Activated B cell treated with CpG ODN at 0.5 μM for 24 hours (primary cell): Measurements from ENCODE around the gene ANKRD22. TPM values are rescaled to one million over a fixed set of nuclear protein-coding genes. Genes with fewer than 3 reads are reported as not detected.
A peak's percentile ranks its signal among the peaks of the same experiment; 100 is the strongest.

Experiments used
- ATAC-seq: fragments of 200-7000 bp; cut with Tn5 transposase; one replicate; pipeline ENCODE4 v1.10.0; 2021; ENCODE audit warnings: low read depth, mild to moderate bottlenecking, moderate library complexity
- CTCF ChIA-PET: fragments of 350-600 bp; sonication (Branson Sonifier 250); formaldehyde crosslinking; loops from one replicate; lab custom pipeline; 2021; ENCODE audit warnings: antibody characterized with exemption; lab: Charles Lee
- POLR2A ChIA-PET: fragments of 350-600 bp; sonication (Branson Sonifier 250); formaldehyde crosslinking; loops from one replicate; lab custom pipeline; 2021; ENCODE audit warnings: antibody characterized with exemption; lab: Charles Lee
- DNase-seq: peaks from one replicate; pipeline ENCODE4 v3.0.0; 2022
- H3K27ac Mint-ChIP-seq: one replicate; pipeline ENCODE4 v1.8.0; 2020; ENCODE audit warnings: mixed read lengths
- H3K27me3 Mint-ChIP-seq: one replicate; pipeline ENCODE4 v1.8.0; 2021; ENCODE audit warnings: mixed read lengths
- H3K36me3 Mint-ChIP-seq: one replicate; pipeline ENCODE4 v1.8.0; 2021; ENCODE audit warnings: low read depth, mixed read lengths
- H3K4me1 Mint-ChIP-seq: one replicate; pipeline ENCODE4 v1.8.0; 2021; ENCODE audit warnings: mixed read lengths
- H3K4me3 Mint-ChIP-seq: one replicate; pipeline ENCODE4 v1.8.0; 2020; ENCODE audit warnings: mild to moderate bottlenecking, mixed read lengths
- H3K9me3 Mint-ChIP-seq: one replicate; pipeline ENCODE4 v1.8.0; 2020; ENCODE audit warnings: mixed read lengths
- CTCF ChIP-seq: fragments of 200-600 bp; IDR thresholded peaks from one replicate; pipeline ENCODE4 v1.8.0; 2022; ENCODE audit warnings: antibody characterized with exemption, mild to moderate bottlenecking
- intact Hi-C: fragments of 100-400 bp; cut with micrococcal nuclease; formaldehyde crosslinking; loops from one replicate; pipeline ENCODE4 v1.15.1; 2024
- total RNA-seq: library from RNA; stranded (reverse); gene quantifications from 2 replicates; pipeline ENCODE4 v1.2.3, GENCODE V29; 2022

The ANKRD22 gene
- total RNA-seq, 1 donor from 2014 or later, result not detected

GRCh38 chr10:88835910-88836221 lies 15.8 kb downstream of the ANKRD22 start:
- Mint-ChIP-seq H3K4me1 (peaks cover 2% of the 10 kb centered on the region), H3K27ac (no peak overlapping the region), H3K4me3 (no peak overlapping the region), H3K36me3 (no peaks in the 10 kb centered on the region), H3K27me3 (peaks cover 3% of the 10 kb centered on the region), H3K9me3 (no peaks in the 10 kb centered on the region)
- CTCF ChIA-PET, result interaction anchor here (0.6 to 12.7 kb wide), 38 partner anchors 9 to 985 kb away, joined by 3 to 449 read pairs (median 5); partner anchors contain the start of genes ANKRD22, CH25H, FAS and STAMBPL1
- DNase-seq (no peak), ATAC-seq (no peak)
- intact Hi-C loops, result loop anchor here (1.0 kb wide), 7 partner anchors 44 to 381 kb away; partner anchors contain the start of genes FAS and STAMBPL1
- no peak for TF ChIP-seq CTCF
- POLR2A ChIA-PET, result interaction anchor here (0.6 to 2.0 kb wide), 7 partner anchors 44 to 380 kb away, joined by 3 to 10 read pairs (median 6); partner anchors contain the start of gene STAMBPL1

GRCh38 chr10:88835096-88835909 lies 16.3 kb downstream of the ANKRD22 start:
- H3K27me3 Mint-ChIP-seq, result peaks cover 5% of the 10 kb centered on the region
- ChIA-PET POLR2A (interaction anchor here (0.6 to 1.8 kb wide), 5 partner anchors 96 to 163 kb away, joined by 3 to 10 read pairs (median 6); no protein-coding TSS in a partner anchor), CTCF (interaction anchor here (0.6 to 12.7 kb wide), 40 partner anchors 9 to 984 kb away, joined by 3 to 449 read pairs (median 5); partner anchors contain the start of genes ANKRD22, CH25H, FAS and STAMBPL1)
- ATAC-seq, result peak; percentile 98
- no peak overlapping the region for H3K27ac Mint-ChIP-seq
- TF ChIP-seq CTCF, result no peak
- no peaks in the 10 kb centered on the region for H3K36me3 Mint-ChIP-seq
- peak; percentile 66 for DNase-seq
- no peaks in the 10 kb centered on the region for H3K9me3 Mint-ChIP-seq
- no peak overlapping the region for H3K4me3 Mint-ChIP-seq
- peaks cover 2% of the 10 kb centered on the region for H3K4me1 Mint-ChIP-seq
- intact Hi-C loops, result loop anchor here (1.0 kb wide), 7 partner anchors 45 to 382 kb away; partner anchors contain the start of genes FAS and STAMBPL1

GRCh38 chr10:88833723-88834122 lies 17.9 kb downstream of the ANKRD22 start:
- POLR2A ChIA-PET, result no interaction called here
- DNase-seq, result no peak

GRCh38 chr10:88833156-88833555 lies 18.5 kb downstream of the ANKRD22 start:
- Mint-ChIP-seq H3K9me3 (no peaks in the 10 kb centered on the region), H3K4me3 (no peak overlapping the region), H3K36me3 (no peaks in the 10 kb centered on the region), H3K27ac (no peak overlapping the region), H3K4me1 (peaks cover 2% of the 10 kb centered on the region), H3K27me3 (peaks cover 5% of the 10 kb centered on the region)
- CTCF ChIA-PET, result interaction anchor here (12.7 kb wide), 1 partner anchor 99 kb away, joined by 449 read pairs; no protein-coding TSS in a partner anchor
- POLR2A ChIA-PET, result no interaction called here
- ATAC-seq (no peak), DNase-seq (no peak)
- no peak for TF ChIP-seq CTCF
- intact Hi-C loops, result no loop called here

More at GRCh38 chr10:88833723-88834122, 17.9 kb downstream of the ANKRD22 start:
- Mint-ChIP-seq H3K36me3 (no peaks in the 10 kb centered on the region), H3K27me3 (peaks cover 5% of the 10 kb centered on the region), H3K9me3 (no peaks in the 10 kb centered on the region), H3K4me3 (no peak overlapping the region), H3K4me1 (peaks cover 2% of the 10 kb centered on the region), H3K27ac (no peak overlapping the region)
- no peak for ATAC-seq
- no peak for TF ChIP-seq CTCF
- CTCF ChIA-PET, result interaction anchor here (1.3 to 12.7 kb wide), 6 partner anchors 11 to 384 kb away, joined by 3 to 449 read pairs (median 10); no protein-coding TSS in a partner anchor
- intact Hi-C loops, result no loop called here

- no peaks in the 10 kb centered on the region for H3K9me3 Mint-ChIP-seq
- peaks cover 5% of the 10 kb centered on the region for H3K27me3 Mint-ChIP-seq
- CTCF ChIA-PET, result interaction anchor here (0.8 to 12.7 kb wide), 2 partner anchors 100 to 197 kb away, joined by 3 to 449 read pairs; no protein-coding TSS in a partner anchor
- no peak for ATAC-seq
- DNase-seq, result no peak
- H3K27ac Mint-ChIP-seq, result no peak overlapping the region
- TF ChIP-seq CTCF, result no peak
- H3K4me1 Mint-ChIP-seq, result peaks cover 2% of the 10 kb centered on the region
- POLR2A ChIA-PET, result no interaction called here
- H3K4me3 Mint-ChIP-seq, result no peak overlapping the region
- intact Hi-C loops, result no loop called here
- H3K36me3 Mint-ChIP-seq, result no peaks in the 10 kb centered on the region
Measured at GRCh38 chr10:88832376-88832775, 19.3 kb downstream of the ANKRD22 start.
